ENCODE data around the gene NCKAP5. TPM values are rescaled to one million over a fixed set of nuclear protein-coding genes. Genes with fewer than 3 reads are reported as not detected.
A peak's percentile ranks its signal among the peaks of the same experiment; 100 is the strongest.

Gene NCKAP5
- total RNA-seq: 22.8 and 27.9 TPM in 2 replicates
- long read RNA-seq, partial matches to known transcripts: 3 of 25 reads
- long read RNA-seq, other reads (novel, unspliced or antisense): 22 of 25 reads

DNA sequence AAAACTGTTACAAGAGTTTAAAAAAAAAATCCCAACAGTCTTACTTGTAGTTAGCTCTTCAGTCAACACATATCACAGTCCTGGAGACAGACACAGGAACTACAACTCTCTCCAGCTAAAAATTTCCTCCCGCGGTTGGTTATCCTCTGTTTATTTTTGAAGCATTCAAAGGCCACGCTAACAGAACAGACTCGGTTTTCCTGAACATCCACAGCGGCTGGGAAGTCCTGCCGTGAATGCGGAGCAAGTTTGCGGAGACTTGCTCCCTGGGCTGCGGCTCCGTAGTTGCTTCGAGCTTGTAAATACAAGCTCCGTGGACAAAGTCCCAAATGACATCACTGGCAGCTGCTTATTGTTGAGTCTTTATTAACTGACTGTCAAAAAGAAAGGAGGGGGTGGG is at the start of gene NCKAP5:
Gene NCKAP5 (minus strand): TSS at position 292 of the 400 bp plus-strand sequence. CDS start 50,937 bp downstream, outside the sequence.
- Mint-ChIP-seq H3K4me1 (peaks cover 60% of the 10 kb centered on the region), H3K4me3 (peak within 1 kb of the TSS; percentile 93), H3K9me3 (no peaks in the 10 kb centered on the region), H3K27me3 (ENCODE audit: low read depth) (no peaks in the 10 kb centered on the region), H3K36me3 (ENCODE audit: low read depth) (no peaks in the 10 kb centered on the region), H3K27ac (ENCODE audit: unreplicated experiment) (peak within 1 kb of the TSS; percentile 91)
- DNase-seq (ENCODE audit: low read depth, low spot score): peak; percentile 14
- TF ChIP-seq, protein P1, sequence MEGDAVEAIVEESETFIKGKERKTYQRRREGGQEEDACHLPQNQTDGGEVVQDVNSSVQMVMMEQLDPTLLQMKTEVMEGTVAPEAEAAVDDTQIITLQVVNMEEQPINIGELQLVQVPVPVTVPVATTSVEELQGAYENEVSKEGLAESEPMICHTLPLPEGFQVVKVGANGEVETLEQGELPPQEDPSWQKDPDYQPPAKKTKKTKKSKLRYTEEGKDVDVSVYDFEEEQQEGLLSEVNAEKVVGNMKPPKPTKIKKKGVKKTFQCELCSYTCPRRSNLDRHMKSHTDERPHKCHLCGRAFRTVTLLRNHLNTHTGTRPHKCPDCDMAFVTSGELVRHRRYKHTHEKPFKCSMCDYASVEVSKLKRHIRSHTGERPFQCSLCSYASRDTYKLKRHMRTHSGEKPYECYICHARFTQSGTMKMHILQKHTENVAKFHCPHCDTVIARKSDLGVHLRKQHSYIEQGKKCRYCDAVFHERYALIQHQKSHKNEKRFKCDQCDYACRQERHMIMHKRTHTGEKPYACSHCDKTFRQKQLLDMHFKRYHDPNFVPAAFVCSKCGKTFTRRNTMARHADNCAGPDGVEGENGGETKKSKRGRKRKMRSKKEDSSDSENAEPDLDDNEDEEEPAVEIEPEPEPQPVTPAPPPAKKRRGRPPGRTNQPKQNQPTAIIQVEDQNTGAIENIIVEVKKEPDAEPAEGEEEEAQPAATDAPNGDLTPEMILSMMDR (conservative IDR thresholded peaks at IDR 0.05): peak; percentile 43

GRCh38 chr2:133609664-133610063 is 41.4 kb upstream of the NCKAP5 start:
- TF ChIP-seq, protein P1 (conservative IDR thresholded peaks at IDR 0.05): no peak
- H3K36me3 Mint-ChIP-seq (ENCODE audit: low read depth): peaks cover 12% of the 10 kb centered on the region
- H3K27ac Mint-ChIP-seq (ENCODE audit: unreplicated experiment): no peak overlapping the region
- no peak for DNase-seq (ENCODE audit: low read depth, low spot score)
- H3K4me1 Mint-ChIP-seq: peaks cover 48% of the 10 kb centered on the region
- no peak overlapping the region for H3K4me3 Mint-ChIP-seq
- peaks cover 11% of the 10 kb centered on the region for H3K9me3 Mint-ChIP-seq
- H3K27me3 Mint-ChIP-seq (ENCODE audit: low read depth): no peaks in the 10 kb centered on the region

DNA sequence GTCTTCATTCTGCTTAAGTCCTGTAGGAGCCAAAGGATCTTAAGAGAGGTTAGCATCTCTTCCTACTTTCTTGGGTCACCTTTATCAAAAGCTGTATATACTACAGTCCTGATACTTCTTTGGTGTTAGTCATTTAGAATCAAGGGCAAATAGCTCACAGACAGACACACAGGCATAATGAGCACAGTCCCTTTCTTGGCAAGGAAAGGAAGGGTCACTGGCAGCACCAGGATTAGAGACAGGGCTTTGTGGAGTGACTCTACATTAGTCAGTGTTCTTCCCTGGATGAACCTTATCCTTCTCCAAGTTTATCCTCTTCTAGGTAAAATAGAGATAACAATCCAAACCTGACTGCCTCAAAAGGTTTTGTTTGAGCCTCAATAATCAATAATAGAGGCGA is 40.0 kb upstream of the NCKAP5 start:
- no peak overlapping the region for H3K4me3 Mint-ChIP-seq
- peaks cover 3% of the 10 kb centered on the region for H3K36me3 Mint-ChIP-seq (ENCODE audit: low read depth)
- H3K27ac Mint-ChIP-seq (ENCODE audit: unreplicated experiment): no peak overlapping the region
- no peak for DNase-seq (ENCODE audit: low read depth, low spot score)
- H3K4me1 Mint-ChIP-seq: peaks cover 59% of the 10 kb centered on the region
- H3K27me3 Mint-ChIP-seq (ENCODE audit: low read depth): no peaks in the 10 kb centered on the region
- TF ChIP-seq, protein P1 (conservative IDR thresholded peaks at IDR 0.05): no peak
- peaks cover 5% of the 10 kb centered on the region for H3K9me3 Mint-ChIP-seq

DNA sequence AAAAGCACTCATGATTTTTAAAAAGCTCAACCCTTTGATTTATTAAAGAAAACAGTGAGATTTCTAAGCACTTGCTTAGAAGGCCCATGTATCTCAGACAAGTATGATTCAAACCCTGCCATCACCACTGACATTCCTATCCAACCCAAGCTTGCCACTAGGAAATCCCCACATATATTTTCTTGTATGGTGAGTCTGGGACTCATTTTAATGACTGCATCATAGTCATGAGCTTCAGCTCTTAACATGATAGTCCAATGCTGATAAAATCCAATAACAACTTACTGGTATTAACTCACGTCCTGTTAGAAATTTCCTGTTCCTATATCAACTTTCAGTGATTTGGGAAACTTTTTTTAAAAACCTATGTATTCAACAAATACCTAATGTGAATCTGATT is 39.4 kb upstream of the NCKAP5 start:
- Mint-ChIP-seq H3K27me3 (ENCODE audit: low read depth) (no peaks in the 10 kb centered on the region), H3K4me3 (no peak overlapping the region), H3K9me3 (peaks cover 5% of the 10 kb centered on the region), H3K36me3 (ENCODE audit: low read depth) (peaks cover under 1% of the 10 kb centered on the region), H3K27ac (ENCODE audit: unreplicated experiment) (no peak overlapping the region), H3K4me1 (peaks cover 59% of the 10 kb centered on the region)
- no peak for DNase-seq (ENCODE audit: low read depth, low spot score)
- TF ChIP-seq, protein P1 (conservative IDR thresholded peaks at IDR 0.05): no peak

DNA sequence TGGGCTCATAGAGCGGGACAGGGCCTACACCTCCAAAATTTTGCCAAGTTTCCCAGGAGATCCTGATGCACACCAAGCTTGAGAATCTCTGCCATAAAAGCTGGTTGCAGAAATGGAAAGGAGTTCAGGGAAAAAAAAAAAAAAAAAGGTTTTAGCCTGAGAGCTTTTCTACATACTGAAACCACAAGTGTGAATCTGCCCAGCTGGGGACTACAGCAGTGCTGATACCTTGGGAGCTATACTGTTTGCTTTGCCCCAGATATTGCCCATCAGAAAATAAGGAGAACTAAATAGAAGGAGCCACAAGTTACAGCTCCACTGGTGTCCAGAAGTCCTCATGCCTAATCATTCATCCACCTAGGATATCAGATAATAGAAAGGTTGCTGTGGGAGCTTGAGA is 38.4 kb upstream of the NCKAP5 start:
- Mint-ChIP-seq H3K4me1 (peaks cover 62% of the 10 kb centered on the region), H3K27me3 (ENCODE audit: low read depth) (no peaks in the 10 kb centered on the region), H3K36me3 (ENCODE audit: low read depth) (peaks cover 3% of the 10 kb centered on the region), H3K4me3 (no peak overlapping the region), H3K27ac (ENCODE audit: unreplicated experiment) (no peak overlapping the region), H3K9me3 (peaks cover under 1% of the 10 kb centered on the region)
- TF ChIP-seq, protein P1 (conservative IDR thresholded peaks at IDR 0.05): no peak
- no peak for DNase-seq (ENCODE audit: low read depth, low spot score)

Measured in neural crest cell (in vitro differentiated cells).